ENCODE results near the gene FRMPD2.
"Not testable (repeated sequence)": the region's sequence is repeated elsewhere in the genome, so short reads cannot be mapped to it uniquely, and the experiment has no call there.

DNA sequence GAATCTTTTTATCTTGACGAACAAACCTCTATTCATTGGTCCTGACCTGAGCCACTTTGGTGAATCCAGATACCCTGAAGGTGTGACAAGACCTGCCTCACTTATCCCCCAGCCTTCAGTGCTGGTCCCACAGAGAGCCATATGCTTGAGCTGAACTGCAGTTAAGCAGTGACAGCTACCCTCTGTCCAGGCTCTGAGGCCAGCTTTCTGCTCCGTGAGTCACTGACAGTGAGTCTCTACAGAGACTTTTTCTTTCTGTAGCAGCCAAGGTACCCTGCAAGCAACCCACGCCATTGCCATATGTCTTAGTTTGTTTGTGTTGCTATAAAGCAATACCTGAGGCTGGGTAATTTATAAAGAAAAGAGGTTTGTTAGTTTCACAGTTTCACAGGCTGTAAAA is 133.5 kb downstream of the FRMPD2 start:
- TF ChIP-seq, protein P1, sequence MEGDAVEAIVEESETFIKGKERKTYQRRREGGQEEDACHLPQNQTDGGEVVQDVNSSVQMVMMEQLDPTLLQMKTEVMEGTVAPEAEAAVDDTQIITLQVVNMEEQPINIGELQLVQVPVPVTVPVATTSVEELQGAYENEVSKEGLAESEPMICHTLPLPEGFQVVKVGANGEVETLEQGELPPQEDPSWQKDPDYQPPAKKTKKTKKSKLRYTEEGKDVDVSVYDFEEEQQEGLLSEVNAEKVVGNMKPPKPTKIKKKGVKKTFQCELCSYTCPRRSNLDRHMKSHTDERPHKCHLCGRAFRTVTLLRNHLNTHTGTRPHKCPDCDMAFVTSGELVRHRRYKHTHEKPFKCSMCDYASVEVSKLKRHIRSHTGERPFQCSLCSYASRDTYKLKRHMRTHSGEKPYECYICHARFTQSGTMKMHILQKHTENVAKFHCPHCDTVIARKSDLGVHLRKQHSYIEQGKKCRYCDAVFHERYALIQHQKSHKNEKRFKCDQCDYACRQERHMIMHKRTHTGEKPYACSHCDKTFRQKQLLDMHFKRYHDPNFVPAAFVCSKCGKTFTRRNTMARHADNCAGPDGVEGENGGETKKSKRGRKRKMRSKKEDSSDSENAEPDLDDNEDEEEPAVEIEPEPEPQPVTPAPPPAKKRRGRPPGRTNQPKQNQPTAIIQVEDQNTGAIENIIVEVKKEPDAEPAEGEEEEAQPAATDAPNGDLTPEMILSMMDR (IDR thresholded peaks at IDR 0.05; ENCODE audit: extremely low read depth in 1 of 2, insufficient read depth in 1 of 2, low read depth in 1 of 2, low read length in 2 of 2), result not testable (repeated sequence)
- not testable (repeated sequence) for TF ChIP-seq POLR2A (IDR thresholded peaks at IDR 0.05; ENCODE audit: low read depth, low read length); FOS (IDR thresholded peaks at IDR 0.05; ENCODE audit: borderline replicate concordance, insufficient read depth, low read length); EZH2 (IDR thresholded peaks at IDR 0.05; ENCODE audit: borderline replicate concordance, low read depth, low read length, severe bottlenecking); POLR2AphosphoS5 (IDR thresholded peaks at IDR 0.05; ENCODE audit: insufficient read depth, low read depth, low read length); GATA2 (IDR thresholded peaks at IDR 0.05; ENCODE audit: insufficient read depth, insufficient read length, low read depth, low read length); JUN (IDR thresholded peaks at IDR 0.05; ENCODE audit: borderline replicate concordance, insufficient read depth, insufficient read length, low read depth)
- TF ChIP-seq, protein P2, sequence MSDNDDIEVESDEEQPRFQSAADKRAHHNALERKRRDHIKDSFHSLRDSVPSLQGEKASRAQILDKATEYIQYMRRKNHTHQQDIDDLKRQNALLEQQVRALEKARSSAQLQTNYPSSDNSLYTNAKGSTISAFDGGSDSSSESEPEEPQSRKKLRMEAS (IDR thresholded peaks at IDR 0.05; ENCODE audit: insufficient read depth, insufficient read length), result not testable (repeated sequence)

Measured in endothelial cell of umbilical vein (primary cell).